Superior temporal gyrus (tissue), 1 donor: Measurements from ENCODE around the gene SMNDC1.

Experiments
- DNase-seq: peaks from one replicate; pipeline ENCODE4 v3.0.0-alpha.2; 2016; ENCODE audit errors: extremely low spot score

Gene SMNDC1

GRCh38 chr10:110327262-110327914 lies 22.7 kb upstream of the SMNDC1 start:
- DNase-seq = no peak

GRCh38 chr10:110326351-110327032 lies 21.8 kb upstream of the SMNDC1 start:
- DNase-seq = no peak

GRCh38 chr10:110324805-110325280 lies 20.1 kb upstream of the SMNDC1 start:
- DNase-seq = no peak

GRCh38 chr10:110324201-110324804 lies 19.6 kb upstream of the SMNDC1 start:
- DNase-seq = no peak

GRCh38 chr10:110323503-110323902 lies 18.8 kb upstream of the SMNDC1 start:
- DNase-seq = no peak

GRCh38 chr10:110321869-110322620 lies 17.3 kb upstream of the SMNDC1 start:
- DNase-seq = no peak

- no peak for DNase-seq
Measured at GRCh38 chr10:110317866-110318850, 13.4 kb upstream of the SMNDC1 start.

GRCh38 chr10:110313674-110314073 lies 9.0 kb upstream of the SMNDC1 start:
- DNase-seq = no peak

- DNase-seq = no peak
Measured at GRCh38 chr10:110312206-110312605, 7.5 kb upstream of the SMNDC1 start.

- peak; percentile 81 for DNase-seq
Measured at GRCh38 chr10:110311357-110311949, 6.7 kb upstream of the SMNDC1 start.

- no peak for DNase-seq
Measured at GRCh38 chr10:110310741-110311140, 6.0 kb upstream of the SMNDC1 start.

- DNase-seq = no peak
Measured at GRCh38 chr10:110307805-110308204, 3.1 kb upstream of the SMNDC1 start.

- DNase-seq = no peak
Measured at GRCh38 chr10:110306452-110306768, 1.7 kb upstream of the SMNDC1 start.

- peak; percentile 79 for DNase-seq
Measured at GRCh38 chr10:110305767-110306451, 1.2 kb upstream of the SMNDC1 start.

- no peak for DNase-seq
Measured at GRCh38 chr10:110304394-110304779, 333 bp downstream of the SMNDC1 start.

- no peak for DNase-seq
Measured at GRCh38 chr10:110303681-110304080, 1.0 kb downstream of the SMNDC1 start.

- DNase-seq = no peak
Measured at GRCh38 chr10:110300486-110300986, 4.2 kb downstream of the SMNDC1 start.

GRCh38 chr10:110296966-110297365 lies 7.8 kb downstream of the SMNDC1 start:
- DNase-seq = no peak

- no peak for DNase-seq
Measured at GRCh38 chr10:110286841-110287240, 17.9 kb downstream of the SMNDC1 start.

- DNase-seq = no peak
Measured at GRCh38 chr10:110285501-110285900, 19.2 kb downstream of the SMNDC1 start.
